GM23338 (cell line): ENCODE data around the gene IL6ST. TPM values are rescaled to one million over a fixed set of nuclear protein-coding genes. Genes with fewer than 3 reads are reported as not detected.

Experiments
- ATAC-seq: fragments of 200-7000 bp; cut with Tn5 transposase; 3 replicates; pipeline ENCODE4 v1.9.1; 2020
- DNase-seq: peaks from one replicate; pipeline ENCODE4 v3.0.0-alpha.2; 2015; ENCODE audit warnings: low spot score
- H2AFZ ChIP-seq: fragments of 200-600 bp; sonication (generic); 2 replicates; pipeline ENCODE4 v1.8.0; 2016; ENCODE audit warnings: antibody characterized with exemption, mild to moderate bottlenecking, moderate library complexity
- H3F3A ChIP-seq: fragments of 200-600 bp; sonication (generic); replicated peaks from 2 replicates; pipeline ENCODE4 v1.8.0; 2017; ENCODE audit warnings: antibody characterized with exemption, mixed run types, low read depth
- H3K27ac ChIP-seq: fragments of 200-600 bp; sonication (generic); 2 replicates; pipeline ENCODE4 v1.6.1; 2016; ENCODE audit warnings: low read depth
- H3K27me3 ChIP-seq: fragments of 200-600 bp; sonication (generic); 2 replicates; pipeline ENCODE4 v1.8.0; 2016; ENCODE audit warnings: mild to moderate bottlenecking, mixed run types, moderate library complexity; ENCODE audit not compliant: insufficient read depth
- H3K36me3 ChIP-seq: fragments of 200-600 bp; sonication (generic); 2 replicates; pipeline ENCODE4 v1.8.0; 2016; ENCODE audit warnings: mild to moderate bottlenecking; ENCODE audit not compliant: insufficient read depth
- H3K4me1 ChIP-seq: fragments of 200-600 bp; sonication (generic); 2 replicates; pipeline ENCODE4 v1.8.0; 2016; ENCODE audit warnings: mild to moderate bottlenecking, moderate library complexity; ENCODE audit not compliant: insufficient read depth
- H3K4me2 ChIP-seq: fragments of 200-600 bp; sonication (generic); 2 replicates; pipeline ENCODE4 v1.7.1; 2017; ENCODE audit warnings: mixed run types
- H3K4me3 ChIP-seq: fragments of 200-600 bp; sonication (generic); 2 replicates; pipeline ENCODE4 v1.6.1; 2016; ENCODE audit warnings: mixed run types
- H3K79me2 ChIP-seq: fragments of 200-600 bp; sonication (generic); replicated peaks from 2 replicates; pipeline ENCODE4 v1.8.0; 2017; ENCODE audit warnings: mild to moderate bottlenecking; ENCODE audit not compliant: insufficient read depth
- H3K9me2 ChIP-seq: fragments of 200-600 bp; sonication (generic); 2 replicates; pipeline ENCODE4 v1.8.0; 2017; ENCODE audit not compliant: insufficient read depth
- H4K20me1 ChIP-seq: fragments of 200-600 bp; sonication (generic); replicated peaks from 2 replicates; pipeline ENCODE4 v1.8.0; 2017; ENCODE audit warnings: mild to moderate bottlenecking; ENCODE audit not compliant: insufficient read depth
- H3K27ac Mint-ChIP-seq: 2 replicates; pipeline ENCODE4 v1.8.0; 2020; ENCODE audit warnings: inconsistent platforms, mild to moderate bottlenecking, moderate library complexity, mixed read lengths
- H3K27me3 Mint-ChIP-seq: 3 replicates; pipeline ENCODE4 v1.8.0; 2022; ENCODE audit warnings: low read depth, mild to moderate bottlenecking, moderate library complexity, mixed read lengths, inconsistent platforms; ENCODE audit not compliant: insufficient read depth, poor library complexity
- H3K36me3 Mint-ChIP-seq: 3 replicates; pipeline ENCODE4 v1.8.0; 2021; ENCODE audit warnings: low read depth, mild to moderate bottlenecking, inconsistent platforms, moderate library complexity, mixed read lengths
- H3K4me1 Mint-ChIP-seq: 3 replicates; pipeline ENCODE4 v1.8.0; 2020; ENCODE audit warnings: mild to moderate bottlenecking, inconsistent platforms, mixed read lengths
- H3K4me3 Mint-ChIP-seq: 3 replicates; pipeline ENCODE4 v1.8.0; 2021; ENCODE audit warnings: moderate library complexity, mild to moderate bottlenecking, inconsistent platforms, mixed read lengths
- H3K9me3 Mint-ChIP-seq: 3 replicates; pipeline ENCODE4 v1.8.0; 2020; ENCODE audit warnings: moderate library complexity, mild to moderate bottlenecking, inconsistent platforms, mixed read lengths
- CREB1 ChIP-seq: fragments of 250-450 bp; sonication (Bioruptor Pico); IDR thresholded peaks from 2 replicates; pipeline ENCODE4 v1.5.0; 2020; ENCODE audit warnings: low read depth, mild to moderate bottlenecking, moderate library complexity
- CTCF ChIP-seq, 2 experiments: fragments of 200-600 bp in 1 of 2; sonication (generic) in 1 of 2; conservative IDR thresholded peaks; 2 replicates each; pipeline versions ENCODE4 v1.5.1 to v1.6.1; 2016 to 2017; ENCODE audit warnings: antibody characterized with exemption in 2 of 2, low read depth in 2 of 2, mild to moderate bottlenecking in 2 of 2, moderate library complexity in 1 of 2
- EZH2phosphoT487 ChIP-seq: fragments of 200-600 bp; sonication (generic); IDR thresholded peaks from one replicate; pipeline ENCODE4 v1.8.1; 2018; ENCODE audit warnings: antibody characterized with exemption; ENCODE audit not compliant: unreplicated experiment
- JUNB ChIP-seq: IDR thresholded peaks from one replicate; pipeline ENCODE4 v1.6.1; 2016; ENCODE audit warnings: antibody characterized with exemption; ENCODE audit not compliant: unreplicated experiment
- STAT1 ChIP-seq: IDR thresholded peaks from one replicate; pipeline ENCODE4 v1.6.1; 2016; ENCODE audit warnings: antibody characterized with exemption; ENCODE audit not compliant: unreplicated experiment
- ZNF462 ChIP-seq: fragments of 250-450 bp; sonication (Bioruptor Pico); IDR thresholded peaks from 2 replicates; pipeline ENCODE4 v1.5.0; 2020; ENCODE audit warnings: mild to moderate bottlenecking, moderate library complexity
- polyA plus RNA-seq: library from polyadenylated mRNA; unstranded; fragments of >200 nt; fragmentation: Nextera tagmentation; extraction: Ambion mirVana; gene quantifications from 2 replicates; pipeline ENCODE4 v1.2.1, GENCODE V29; 2016
- total RNA-seq: library from RNA; depleted of rRNA; stranded (reverse); fragments of >200 nt; shearing (Covaris generic); gene quantifications from 2 replicates; pipeline ENCODE4 v1.2.3, GENCODE V29; 2014

Gene IL6ST
- total and polyA plus RNA-seq, 2 experiments from 2014 or later = 6.7 to 9.8 TPM

GRCh38 chr5:56026863-56027300 lies 32.1 kb upstream of the IL6ST start:
- Mint-ChIP-seq H3K36me3 (no peaks in the 10 kb centered on the region), H3K4me1 (no peaks in the 10 kb centered on the region), H3K9me3 (no peaks in the 10 kb centered on the region), H3K27me3 (no peaks in the 10 kb centered on the region), H3K27ac (no peak overlapping the region), H3K4me3 (no peak overlapping the region)
- H3K4me1 ChIP-seq = no peaks in the 10 kb centered on the region
- H4K20me1 ChIP-seq = no peaks in the 10 kb centered on the region
- H3K9me2 ChIP-seq = no peaks in the 10 kb centered on the region
- DNase-seq = no peak
- H3K4me3 ChIP-seq = no peak overlapping the region
- H3K4me2 ChIP-seq = no peak overlapping the region
- no peak overlapping the region for H3K27ac ChIP-seq
- no peaks in the 10 kb centered on the region for H3K27me3 ChIP-seq
- no peak for ATAC-seq
- TF ChIP-seq CTCF (conservative IDR thresholded peaks at IDR 0.05; ENCODE audit: low read depth in 2 of 2) (no peak), EZH2phosphoT487 (no peak), JUNB (no peak), CREB1 (CRISPR knock-in tag) (no peak), STAT1 (no peak), ZNF462 (CRISPR knock-in tag) (no peak)
- H3K79me2 ChIP-seq = no peaks in the 10 kb centered on the region
- no peaks in the 10 kb centered on the region for H3F3A ChIP-seq
- peak overlapping the region; percentile 18; the same call in 1 of the 2 replicates for H2AFZ ChIP-seq
- H3K36me3 ChIP-seq = no peaks in the 10 kb centered on the region
